Measurements from ENCODE around the gene PHLPP1.

PHLPP1 gene

GRCh38 chr18:62795813-62796212 lies 80.5 kb downstream of the PHLPP1 start:
- no peak for DNase-seq (ENCODE audit: low read depth)
- TF ChIP-seq MYC (IDR thresholded peaks at IDR 0.05; ENCODE audit: low read depth, low read length): no peak
- TF ChIP-seq MAX (IDR thresholded peaks at IDR 0.05; ENCODE audit: low read depth, low read length): no peak
- no peak for TF ChIP-seq CTCF (IDR thresholded peaks at IDR 0.05; ENCODE audit: low read depth, low read length)
- TF ChIP-seq POLR2A (IDR thresholded peaks at IDR 0.05; ENCODE audit: extremely low read depth, insufficient read length): no peak
- H3K4me3 ChIP-seq (ENCODE audit: low read depth, low read length): no peak overlapping the region

- DNase-seq (ENCODE audit: low read depth): no peak
These were observed 80.9 kb downstream of the PHLPP1 start for GRCh38 chr18:62796216-62796621.

GRCh38 chr18:62797329-62797728 lies 82.0 kb downstream of the PHLPP1 start:
- TF ChIP-seq MYC (IDR thresholded peaks at IDR 0.05; ENCODE audit: low read depth, low read length): no peak
- TF ChIP-seq MAX (IDR thresholded peaks at IDR 0.05; ENCODE audit: low read depth, low read length): no peak
- no peak for TF ChIP-seq CTCF (IDR thresholded peaks at IDR 0.05; ENCODE audit: low read depth, low read length)
- TF ChIP-seq POLR2A (IDR thresholded peaks at IDR 0.05; ENCODE audit: extremely low read depth, insufficient read length): no peak
- no peak for DNase-seq (ENCODE audit: low read depth)
- no peak overlapping the region for H3K4me3 ChIP-seq (ENCODE audit: low read depth, low read length)

More at GRCh38 chr18:62796216-62796621, 80.9 kb downstream of the PHLPP1 start:
- H3K4me3 ChIP-seq (ENCODE audit: low read depth, low read length): no peak overlapping the region
- TF ChIP-seq MYC (IDR thresholded peaks at IDR 0.05; ENCODE audit: low read depth, low read length) (no peak), MAX (IDR thresholded peaks at IDR 0.05; ENCODE audit: low read depth, low read length) (no peak), CTCF (IDR thresholded peaks at IDR 0.05; ENCODE audit: low read depth, low read length) (no peak), POLR2A (IDR thresholded peaks at IDR 0.05; ENCODE audit: extremely low read depth, insufficient read length) (no peak)

GRCh38 chr18:62799977-62800376 lies 84.6 kb downstream of the PHLPP1 start:
- no peak for DNase-seq (ENCODE audit: low read depth)
- H3K4me3 ChIP-seq (ENCODE audit: low read depth, low read length): no peak overlapping the region
- TF ChIP-seq MYC (IDR thresholded peaks at IDR 0.05; ENCODE audit: low read depth, low read length): no peak
- no peak for TF ChIP-seq POLR2A (IDR thresholded peaks at IDR 0.05; ENCODE audit: extremely low read depth, insufficient read length)
- TF ChIP-seq CTCF (IDR thresholded peaks at IDR 0.05; ENCODE audit: low read depth, low read length): no peak
- TF ChIP-seq MAX (IDR thresholded peaks at IDR 0.05; ENCODE audit: low read depth, low read length): no peak

GRCh38 chr18:62802523-62802922 lies 87.2 kb downstream of the PHLPP1 start:
- TF ChIP-seq POLR2A (IDR thresholded peaks at IDR 0.05; ENCODE audit: extremely low read depth, insufficient read length): no peak
- TF ChIP-seq MYC (IDR thresholded peaks at IDR 0.05; ENCODE audit: low read depth, low read length): no peak
- no peak for TF ChIP-seq MAX (IDR thresholded peaks at IDR 0.05; ENCODE audit: low read depth, low read length)
- no peak for TF ChIP-seq CTCF (IDR thresholded peaks at IDR 0.05; ENCODE audit: low read depth, low read length)
- no peak for DNase-seq (ENCODE audit: low read depth)
- H3K4me3 ChIP-seq (ENCODE audit: low read depth, low read length): no peak overlapping the region

- no peak overlapping the region for H3K4me3 ChIP-seq (ENCODE audit: low read depth, low read length)
- TF ChIP-seq CTCF (IDR thresholded peaks at IDR 0.05; ENCODE audit: low read depth, low read length) (no peak), POLR2A (IDR thresholded peaks at IDR 0.05; ENCODE audit: extremely low read depth, insufficient read length) (no peak), MAX (IDR thresholded peaks at IDR 0.05; ENCODE audit: low read depth, low read length) (no peak), MYC (IDR thresholded peaks at IDR 0.05; ENCODE audit: low read depth, low read length) (no peak)
- no peak for DNase-seq (ENCODE audit: low read depth)
These were observed 92.1 kb downstream of the PHLPP1 start for GRCh38 chr18:62807396-62807795.

All from NB4 (cell line).